H1 (cell line): ENCODE data around the gene ST8SIA3. TPM values are rescaled to one million over a fixed set of nuclear protein-coding genes. Genes with fewer than 3 reads are reported as not detected.

Experiments
- CTCF ChIA-PET: fragments of 300-600 bp; sonication (Branson Sonifier 250); formaldehyde crosslinking; loops from one replicate; lab custom pipeline; 2021; ENCODE audit not compliant: partially characterized antibody; lab: Charles Lee
- POLR2A ChIA-PET: fragments of 300-600 bp; sonication (Branson Sonifier 250); formaldehyde crosslinking; loops from one replicate; lab custom pipeline; 2021; ENCODE audit warnings: inconsistent platforms; ENCODE audit not compliant: partially characterized antibody; lab: Charles Lee
- DNase-seq, 2 experiments: peaks; one replicate each; pipeline versions ENCODE4 v3.0.0 to v3.0.0-alpha.2; 2010 to 2022; ENCODE audit warnings: low spot score in 2 of 2, low read depth in 1 of 2, mixed read lengths in 1 of 2
- FAIRE-seq: peaks from 2 replicates; lab custom pipeline; 2011; peaks lifted over from hg19 to GRCh38; lab: Jason Lieb, UNC
- H2AFZ ChIP-seq: 2 replicates; pipeline ENCODE4 v1.8.1; 2012; ENCODE audit warnings: low read length, inconsistent platforms
- H2AK5ac ChIP-seq: 2 replicates; pipeline ENCODE4 v1.6.1; 2013; ENCODE audit warnings: low read depth, low read length
- H2BK120ac ChIP-seq: replicated peaks from 2 replicates; pipeline ENCODE3; 2013; ENCODE audit warnings: low read depth, low read length, inconsistent platforms
- H2BK12ac ChIP-seq: 2 replicates; pipeline ENCODE4 v1.6.1; 2013; ENCODE audit warnings: low read depth, low read length
- H2BK15ac ChIP-seq: 2 replicates; pipeline ENCODE4 v1.6.1; 2013; ENCODE audit warnings: low read length
- H2BK20ac ChIP-seq: 2 replicates; pipeline ENCODE4 v1.6.1; 2013; ENCODE audit warnings: low read length
- H2BK5ac ChIP-seq: 2 replicates; pipeline ENCODE4 v1.6.1; 2013; ENCODE audit warnings: low read depth, low read length
- H3K14ac ChIP-seq: 2 replicates; pipeline ENCODE4 v1.6.1; 2013; ENCODE audit warnings: inconsistent platforms; ENCODE audit not compliant: insufficient read length
- H3K18ac ChIP-seq: 2 replicates; pipeline ENCODE4 v1.6.1; 2013; ENCODE audit warnings: low read length; ENCODE audit errors: extremely low read depth
- H3K23ac ChIP-seq: 2 replicates; pipeline ENCODE4 v1.6.1; 2013; ENCODE audit warnings: inconsistent platforms; ENCODE audit not compliant: insufficient read length
- H3K23me2 ChIP-seq: 2 replicates; pipeline ENCODE4 v1.6.1; 2013; ENCODE audit warnings: low read depth, low read length
- H3K27ac ChIP-seq: 2 replicates; pipeline ENCODE4 v1.6.1; 2011; ENCODE audit warnings: low read depth, low read length, inconsistent platforms
- H3K27me3 ChIP-seq, 4 experiments: replicated peaks in 1 of 4; 1 replicate in 1 of 4; 2 replicates in 3 of 4; pipeline versions ENCODE4 v1.6.1 to v1.8.1; 2011 to 2013; ENCODE audit warnings: low read length in 3 of 4, mild to moderate bottlenecking in 3 of 4, inconsistent platforms in 2 of 4, mixed read lengths in 2 of 4, moderate library complexity in 1 of 4; ENCODE audit not compliant: control insufficient read depth in 3 of 4, insufficient read depth in 3 of 4; ENCODE audit errors: extremely low read depth in 1 of 4
- H3K36me3 ChIP-seq, 4 experiments: 2 replicates each; pipeline versions ENCODE4 v1.6.1 to v1.8.1; 2011 to 2013; ENCODE audit warnings: mild to moderate bottlenecking in 4 of 4, low read length in 3 of 4, moderate library complexity in 2 of 4, control low read depth in 1 of 4, inconsistent platforms in 1 of 4; ENCODE audit not compliant: insufficient read depth in 4 of 4, control insufficient read depth in 2 of 4
- H3K4ac ChIP-seq: replicated peaks from 2 replicates; pipeline ENCODE3; 2013; ENCODE audit warnings: low read length, low read depth, mixed read lengths, inconsistent platforms; ENCODE audit not compliant: insufficient read length
- H3K4me1 ChIP-seq, 4 experiments: replicated peaks in 1 of 4; 1 replicate in 1 of 4; 2 replicates in 3 of 4; pipeline versions ENCODE4 v1.6.1 to v1.8.1; 2011 to 2013; ENCODE audit warnings: low read length in 3 of 4, inconsistent platforms in 2 of 4, mixed read lengths in 1 of 4; ENCODE audit not compliant: insufficient read depth in 4 of 4, control insufficient read depth in 3 of 4
- H3K4me2 ChIP-seq, 2 experiments: 2 replicates each; pipeline versions ENCODE4 v1.6.1 to v1.8.1; 2011 to 2013; ENCODE audit warnings: low read depth in 2 of 2, low read length in 2 of 2, control low read depth in 1 of 2, inconsistent platforms in 1 of 2, mild to moderate bottlenecking in 1 of 2; ENCODE audit not compliant: insufficient read depth in 1 of 2
- H3K4me3 ChIP-seq, 4 experiments: fragments of 200-600, 300-600 bp in 1 of 4; sonication (generic), shearing (Covaris generic), sonication (Bioruptor Twin) in 1 of 4; 2 replicates each; pipeline versions ENCODE4 v1.5.1 to v1.8.1; 2011 to 2016; ENCODE audit warnings: low read length in 4 of 4, low read depth in 3 of 4, control low read depth in 2 of 4, inconsistent platforms in 2 of 4, mild to moderate bottlenecking in 2 of 4, mixed read lengths in 1 of 4, moderate library complexity in 1 of 4; ENCODE audit not compliant: insufficient read depth in 2 of 4; ENCODE audit errors: extremely low read depth in 1 of 4
- H3K56ac ChIP-seq: replicated peaks from 2 replicates; pipeline ENCODE3; 2013; ENCODE audit warnings: low read depth, mild to moderate bottlenecking, mixed read lengths, low read length, inconsistent platforms; ENCODE audit not compliant: insufficient read length
- H3K79me1 ChIP-seq: 2 replicates; pipeline ENCODE4 v1.6.1; 2013; ENCODE audit warnings: low read depth, low read length, control low read depth
- H3K79me2 ChIP-seq, 2 experiments: 2 replicates each; pipeline versions ENCODE4 v1.6.1 to v1.8.1; 2012 to 2013; ENCODE audit warnings: low read length in 2 of 2, mild to moderate bottlenecking in 2 of 2, inconsistent platforms in 1 of 2; ENCODE audit not compliant: insufficient read depth in 2 of 2, control insufficient read depth in 1 of 2
- H3K9ac ChIP-seq, 4 experiments: replicated peaks in 1 of 4; 1 replicate in 1 of 4; 2 replicates in 3 of 4; pipeline versions ENCODE4 v1.6.1 to v1.8.1; 2011 to 2013; ENCODE audit warnings: low read depth in 3 of 4, low read length in 3 of 4, control low read depth in 2 of 4, mild to moderate bottlenecking in 2 of 4, moderate library complexity in 2 of 4, inconsistent platforms in 1 of 4; ENCODE audit errors: extremely low read depth in 1 of 4
- H3K9me3 ChIP-seq, 2 experiments: 2 replicates each; pipeline versions ENCODE4 v1.6.1 to v1.8.1; 2012 to 2013; ENCODE audit warnings: mild to moderate bottlenecking in 2 of 2, moderate library complexity in 2 of 2, control low read depth in 1 of 2, inconsistent platforms in 1 of 2, low read depth in 1 of 2, low read length in 1 of 2, mixed read lengths in 1 of 2; ENCODE audit not compliant: insufficient read depth in 2 of 2
- H4K20me1 ChIP-seq, 2 experiments: replicated peaks in 1 of 2; 2 replicates each; pipeline versions ENCODE3 to v1.8.1; 2011 to 2013; ENCODE audit warnings: inconsistent platforms in 2 of 2, low read length in 2 of 2, mild to moderate bottlenecking in 1 of 2; ENCODE audit not compliant: insufficient read depth in 2 of 2, control insufficient read depth in 1 of 2
- H4K5ac ChIP-seq: 2 replicates; pipeline ENCODE4 v1.6.1; 2013; ENCODE audit warnings: low read length, low read depth, mixed read lengths, inconsistent platforms; ENCODE audit not compliant: insufficient read length
- H4K8ac ChIP-seq: 2 replicates; pipeline ENCODE4 v1.8.0; 2013; ENCODE audit warnings: mild to moderate bottlenecking, moderate library complexity, low read length, inconsistent platforms; ENCODE audit not compliant: insufficient read depth; ENCODE audit errors: extremely low read depth
- H4K91ac ChIP-seq: replicated peaks from 2 replicates; pipeline ENCODE3; 2013; ENCODE audit warnings: low read length, mixed read lengths, inconsistent platforms; ENCODE audit not compliant: insufficient read length
- ASH2L ChIP-seq: fragments of 200-600, 300-600 bp; sonication (generic); IDR thresholded peaks from one replicate; pipeline ENCODE4 v1.7.1; 2017; ENCODE audit warnings: low read length
- BACH1 ChIP-seq: IDR thresholded peaks from 2 replicates; pipeline ENCODE4 v1.6.1; 2012; ENCODE audit warnings: low read length, improper control_type of control experiment
- BRCA1 ChIP-seq: IDR thresholded peaks from 2 replicates; pipeline ENCODE4 v1.6.1; 2012; ENCODE audit warnings: low read depth, low read length, improper control_type of control experiment
- CBX8 ChIP-seq: fragments of 300-800, 300-1000 bp; sonication (generic); IDR thresholded peaks from 2 replicates; pipeline ENCODE4 v1.7.1; 2016; ENCODE audit warnings: low read depth, low read length, borderline replicate concordance
- CTBP2 ChIP-seq: IDR thresholded peaks from 2 replicates; pipeline ENCODE4 v1.7.0; 2011; ENCODE audit warnings: borderline replicate concordance, mild to moderate bottlenecking, moderate library complexity, mixed read lengths, low read length; ENCODE audit not compliant: insufficient read depth, insufficient read length
- GABPA ChIP-seq: IDR thresholded peaks from 2 replicates; pipeline ENCODE4 v1.6.1; 2011; ENCODE audit warnings: mild to moderate bottlenecking, low read length, moderate library complexity, borderline replicate concordance; ENCODE audit not compliant: insufficient read depth
- HDAC6 ChIP-seq: IDR thresholded peaks from one replicate; pipeline ENCODE4 v1.7.1; 2012; ENCODE audit warnings: low read depth, mild to moderate bottlenecking, inconsistent platforms, low read length, moderate library complexity
- KDM1A ChIP-seq: fragments of 200-600, 300-600 bp; sonication (generic); IDR thresholded peaks from 2 replicates; pipeline ENCODE4 v1.7.1; 2016; ENCODE audit warnings: mild to moderate bottlenecking, low read length, borderline replicate concordance
- KDM4A ChIP-seq: IDR thresholded peaks from one replicate; pipeline ENCODE4 v1.7.1; 2012; ENCODE audit warnings: low read depth, mild to moderate bottlenecking, moderate library complexity, low read length, inconsistent platforms; ENCODE audit not compliant: severe bottlenecking
- POU5F1 ChIP-seq: IDR thresholded peaks from 2 replicates; pipeline ENCODE4 v1.6.1; 2011; ENCODE audit warnings: low read depth, mild to moderate bottlenecking, low read length, moderate library complexity
- RXRA ChIP-seq: IDR thresholded peaks from 2 replicates; pipeline ENCODE4 v1.6.1; 2011; ENCODE audit warnings: low read depth, mild to moderate bottlenecking, low read length, moderate library complexity; ENCODE audit not compliant: insufficient read depth
- SIRT6 ChIP-seq: IDR thresholded peaks from one replicate; pipeline ENCODE4 v1.7.1; 2012; ENCODE audit warnings: low read length, inconsistent platforms
- TAF1 ChIP-seq: IDR thresholded peaks from 2 replicates; pipeline ENCODE4 v1.6.1; 2011; ENCODE audit warnings: mild to moderate bottlenecking, low read depth, low read length
- TBP ChIP-seq: IDR thresholded peaks from 2 replicates; pipeline ENCODE4 v1.6.1; 2011; ENCODE audit warnings: low read depth, low read length, improper control_type of control experiment
- YY1 ChIP-seq: IDR thresholded peaks from 2 replicates; pipeline ENCODE4 v1.6.1; 2011; ENCODE audit warnings: low read depth, mild to moderate bottlenecking, low read length
- WGBS, 2 experiments: shearing (Covaris generic) in 1 of 2; methylation state at CpG; one replicate each; pipeline versions ENCODE4 v1.1.6 to v1.1.7; 2013 to 2015; ENCODE audit warnings: low lambda C conversion rate in 2 of 2, mixed read lengths in 2 of 2, inconsistent platforms in 1 of 2, low coverage in 1 of 2, missing lambda C conversion rate in 1 of 2; ENCODE audit not compliant: insufficient replicate concordance in 2 of 2, insufficient coverage in 1 of 2, insufficient read length in 1 of 2; ENCODE audit errors: extremely low coverage in 1 of 2, missing lambda C conversion rate in 1 of 2; 5-methylcytosine and 5-hydroxymethylcytosine counted together
- polyA plus RNA-seq, 7 experiments: library from polyadenylated mRNA; depleted of rRNA in 3 of 7; stranded (reverse) in 5 of 7; unstranded in 2 of 7; fragments of >200 nt in 5 of 7; fragments of 200-250 nt in 2 of 7; gene quantifications; 1 replicate in 5 of 7; 2 replicates in 1 of 7; 4 replicates in 1 of 7; pipeline versions ENCODE4 v1.2.1 to v1.2.3, GENCODE V29; 2011 to 2013; ENCODE audit warnings: missing spikeins in 2 of 7, mixed read lengths in 2 of 7
- total RNA-seq: library from RNA; stranded (reverse); fragmentation: NEBNext Ultra II Directional; extraction: Animal tissue kit (Norgen Biotek cat#: 25700); gene quantifications from 2 replicates; pipeline ENCODE4 v1.2.1, GENCODE V29; 2021

ST8SIA3 gene
- total and polyA plus RNA-seq, 2 of the 8 experiments (the other 6 are each of a cell fraction or from before 2014, with no cell fraction given) = 1.2 to 3.7 TPM

- H3K36me3 ChIP-seq = no peaks in the 10 kb centered on the region
- no peak overlapping the region for H4K5ac ChIP-seq
- ChIA-PET POLR2A (no interaction called here), CTCF (interaction anchor here (0.7 kb wide), 1 partner anchor 9 kb away, joined by 3 read pairs; no protein-coding TSS in a partner anchor)
- TF ChIP-seq SIRT6 (no peak), TBP (no peak), GABPA (no peak), ASH2L (no peak), CBX8 (no peak), POU5F1 (no peak), YY1 (no peak), HDAC6 (no peak), KDM1A (no peak), BRCA1 (no peak), TAF1 (no peak), BACH1 (no peak), CTBP2 (no peak), KDM4A (no peak), RXRA (no peak)
- no peak overlapping the region for H2BK12ac ChIP-seq
- DNase-seq (no peak), FAIRE-seq (no peak)
- no peak overlapping the region for H3K18ac ChIP-seq
- no peaks in the 10 kb centered on the region for H3K79me1 ChIP-seq
- H3K4me3 ChIP-seq = no peak overlapping the region
- WGBS, 2 experiments = 91% methylated on average over 2 of the region's 2 CpGs; no CpG with 5 or more reads in 1 of the 2 experiments
- H4K8ac ChIP-seq = no peak overlapping the region; the same call in 1 of the 2 replicates
- no peak overlapping the region for H4K91ac ChIP-seq
- H2BK120ac ChIP-seq = no peak overlapping the region
- no peak overlapping the region for H2AK5ac ChIP-seq
- no peak overlapping the region for H3K4me2 ChIP-seq
- H3K4me1 ChIP-seq = no peaks in the 10 kb centered on the region
- H3K27ac ChIP-seq = no peak overlapping the region
- no peak overlapping the region for H2BK5ac ChIP-seq
- no peak overlapping the region for H3K23ac ChIP-seq
- H2BK20ac ChIP-seq = no peak overlapping the region
- no peak overlapping the region for H3K56ac ChIP-seq
- H3K4ac ChIP-seq = no peak overlapping the region
- no peaks in the 10 kb centered on the region for H3K79me2 ChIP-seq
- no peaks in the 10 kb centered on the region for H3K9me3 ChIP-seq
- H2BK15ac ChIP-seq = no peak overlapping the region
- H4K20me1 ChIP-seq = no peaks in the 10 kb centered on the region
- H3K27me3 ChIP-seq = no peaks in the 10 kb centered on the region; a peak in 1 of 7 replicates
- no peak overlapping the region for H3K9ac ChIP-seq
- no peaks in the 10 kb centered on the region for H3K23me2 ChIP-seq
- H2AFZ ChIP-seq = no peak overlapping the region
- H3K14ac ChIP-seq = no peak overlapping the region
These were observed 12.1 kb downstream of the ST8SIA3 start for GRCh38 chr18:57364460-57364859.
